GM12878 (cell line): ENCODE results near the gene ZNF418. TPM values are rescaled to one million over a fixed set of nuclear protein-coding genes. Genes with fewer than 3 reads are reported as not detected.

Source experiments
- CHD2 ChIP-seq: IDR thresholded peaks from 2 replicates; pipeline ENCODE4 v1.6.1; 2011; ENCODE audit warnings: low read depth, low read length, improper control_type of control experiment, borderline replicate concordance
- CREB1 ChIP-seq: IDR thresholded peaks from 2 replicates; pipeline ENCODE4 v1.6.1; 2012; ENCODE audit warnings: low read depth, mild to moderate bottlenecking, inconsistent platforms
- CREM ChIP-seq: IDR thresholded peaks from 2 replicates; pipeline ENCODE4 v1.6.1; 2014; ENCODE audit warnings: antibody characterized with exemption, low read depth
- MEF2B ChIP-seq: fragments of 450-650 bp; IDR thresholded peaks from 2 replicates; pipeline ENCODE4 v1.6.1; 2018; ENCODE audit warnings: mild to moderate bottlenecking, moderate library complexity; ENCODE audit not compliant: partially characterized antibody, poor library complexity, severe bottlenecking
- MYB ChIP-seq: fragments of 150-350 bp; IDR thresholded peaks from 2 replicates; pipeline ENCODE4 v1.6.1; 2014; ENCODE audit warnings: mild to moderate bottlenecking, low read depth, low read length, borderline replicate concordance
- NR2F1 ChIP-seq: fragments of 450-650 bp; conservative IDR thresholded peaks from 2 replicates; pipeline ENCODE4 v1.6.1; 2017; ENCODE audit warnings: mild to moderate bottlenecking
- POLR2AphosphoS5 ChIP-seq: IDR thresholded peaks from 2 replicates; pipeline ENCODE4 v1.6.1; 2011; ENCODE audit warnings: mild to moderate bottlenecking, low read length, inconsistent platforms
- RCOR1 ChIP-seq: conservative IDR thresholded peaks from 2 replicates; pipeline ENCODE4 v1.6.1; 2012; ENCODE audit warnings: low read depth, low read length, improper control_type of control experiment
- SPI1 ChIP-seq: IDR thresholded peaks from 2 replicates; pipeline ENCODE4 v1.6.1; 2011; ENCODE audit warnings: low read depth, mild to moderate bottlenecking, low read length, moderate library complexity, borderline replicate concordance; ENCODE audit not compliant: insufficient read depth
- STAT1 ChIP-seq: fragments of 450-650 bp; conservative IDR thresholded peaks from 2 replicates; pipeline ENCODE4 v1.6.1; 2014; ENCODE audit warnings: antibody characterized with exemption, mild to moderate bottlenecking
- TAF1 ChIP-seq: IDR thresholded peaks from 2 replicates; pipeline ENCODE4 v1.6.1; 2011; ENCODE audit warnings: mild to moderate bottlenecking, low read depth, low read length, borderline replicate concordance
- TBL1XR1 ChIP-seq: IDR thresholded peaks from 2 replicates; pipeline ENCODE4 v1.6.1; 2012; ENCODE audit warnings: low read depth, low read length, improper control_type of control experiment
- ZNF622 ChIP-seq: fragments of 450-650 bp; IDR thresholded peaks from 2 replicates; pipeline ENCODE4 v1.6.1; 2017; ENCODE audit warnings: mild to moderate bottlenecking, inconsistent platforms
- polyA plus RNA-seq, 11 experiments: library from polyadenylated mRNA; depleted of rRNA in 4 of 11; unstranded in 6 of 11; stranded (reverse) in 5 of 11; fragments of >200 nt; fragmentation: Nextera tagmentation in 4 of 11; fragmentation: Illumina TruSeq in 1 of 11; extraction: Ambion mirVana in 4 of 11; extraction: Trizol in 1 of 11; gene quantifications; 1 replicate in 1 of 11; 2 replicates in 10 of 11; pipeline versions ENCODE4 v1.2.1 to v1.2.3, GENCODE V29; 2011 to 2016; ENCODE audit warnings: inconsistent platforms in 2 of 11, missing spikeins in 2 of 11, low read depth in 1 of 11
- total RNA-seq, 4 experiments: library from RNA; depleted of rRNA in 3 of 4; stranded (reverse); fragments of >200 nt in 3 of 4; fragmentation: Illumina TruSeq in 1 of 4; extraction: Trizol in 1 of 4; gene quantifications; 2 replicates each; pipeline versions ENCODE4 v1.2.1 to v1.2.3, GENCODE V29; 2013 to 2021
- TF ChIP-seq, protein P1 (sequence below): fragments of 450-650 bp; formaldehyde crosslinking; IDR thresholded peaks from 2 replicates; pipeline ENCODE4 v1.5.0; 2022; ENCODE audit warnings: mild to moderate bottlenecking, missing genetic modification characterization
- TF ChIP-seq, protein P2 (sequence below): fragments of 450-650 bp; IDR thresholded peaks from 2 replicates; pipeline ENCODE4 v1.6.1; 2016; ENCODE audit warnings: mild to moderate bottlenecking
- TF ChIP-seq, protein P3 (sequence below): fragments of 450-650 bp; IDR thresholded peaks from 2 replicates; pipeline ENCODE4 v1.6.1; 2017; ENCODE audit warnings: low read depth, mild to moderate bottlenecking, moderate library complexity
- TF ChIP-seq, protein P4 (sequence below): IDR thresholded peaks from 2 replicates; pipeline ENCODE4 v1.6.1; 2012; ENCODE audit warnings: low read length, inconsistent platforms
- TF ChIP-seq, protein P5 (sequence below): fragments of 450-650 bp; conservative IDR thresholded peaks from 2 replicates; pipeline ENCODE4 v1.6.1; 2017; ENCODE audit warnings: mild to moderate bottlenecking, moderate library complexity
- TF ChIP-seq, protein P6 (sequence below): IDR thresholded peaks from 2 replicates; pipeline ENCODE4 v1.6.1; 2012; ENCODE audit warnings: low read depth, low read length, improper control_type of control experiment

Gene ZNF418
- total and polyA plus RNA-seq, 10 of the 15 experiments (the other 5 are each of a cell fraction or from before 2014, with no cell fraction given): 0.20 to 1.3 (median 0.59) TPM; not detected in 1

DNA sequence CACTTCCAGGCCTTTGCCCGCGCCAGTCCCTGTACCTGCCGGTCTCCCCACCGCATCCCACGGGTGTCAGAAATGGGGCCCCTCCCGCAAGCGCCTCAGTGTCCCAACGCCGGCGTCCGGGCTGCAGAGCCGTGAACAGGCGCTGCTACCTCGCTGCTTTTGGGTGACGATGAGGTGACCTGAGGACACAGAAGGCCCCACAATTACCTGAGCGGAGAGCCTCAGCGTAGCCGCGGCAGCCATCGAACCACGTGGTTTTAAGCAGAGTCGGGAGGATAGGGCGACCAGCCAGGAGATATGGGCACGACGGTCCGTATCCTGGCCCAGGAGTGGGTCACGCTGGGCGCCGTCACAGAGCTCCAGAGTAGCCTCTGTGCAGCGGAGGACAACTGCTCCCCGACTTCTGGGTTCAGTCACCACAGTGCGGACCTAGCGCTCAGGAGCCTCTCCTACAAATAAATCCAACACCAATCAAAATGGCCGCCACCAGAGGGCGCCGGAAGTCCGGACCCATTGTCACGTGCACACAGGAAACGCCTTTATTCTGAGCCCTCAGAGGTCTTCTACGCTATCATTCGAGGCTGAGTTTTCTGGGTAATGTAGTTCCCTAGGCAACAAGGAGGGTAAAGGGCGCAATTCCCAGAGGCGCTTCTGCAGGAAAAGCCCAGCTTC, 46.5 kb downstream of the ZNF418 start, which contains the start of gene ZNF814 (continued):
- TF ChIP-seq, protein P1, sequence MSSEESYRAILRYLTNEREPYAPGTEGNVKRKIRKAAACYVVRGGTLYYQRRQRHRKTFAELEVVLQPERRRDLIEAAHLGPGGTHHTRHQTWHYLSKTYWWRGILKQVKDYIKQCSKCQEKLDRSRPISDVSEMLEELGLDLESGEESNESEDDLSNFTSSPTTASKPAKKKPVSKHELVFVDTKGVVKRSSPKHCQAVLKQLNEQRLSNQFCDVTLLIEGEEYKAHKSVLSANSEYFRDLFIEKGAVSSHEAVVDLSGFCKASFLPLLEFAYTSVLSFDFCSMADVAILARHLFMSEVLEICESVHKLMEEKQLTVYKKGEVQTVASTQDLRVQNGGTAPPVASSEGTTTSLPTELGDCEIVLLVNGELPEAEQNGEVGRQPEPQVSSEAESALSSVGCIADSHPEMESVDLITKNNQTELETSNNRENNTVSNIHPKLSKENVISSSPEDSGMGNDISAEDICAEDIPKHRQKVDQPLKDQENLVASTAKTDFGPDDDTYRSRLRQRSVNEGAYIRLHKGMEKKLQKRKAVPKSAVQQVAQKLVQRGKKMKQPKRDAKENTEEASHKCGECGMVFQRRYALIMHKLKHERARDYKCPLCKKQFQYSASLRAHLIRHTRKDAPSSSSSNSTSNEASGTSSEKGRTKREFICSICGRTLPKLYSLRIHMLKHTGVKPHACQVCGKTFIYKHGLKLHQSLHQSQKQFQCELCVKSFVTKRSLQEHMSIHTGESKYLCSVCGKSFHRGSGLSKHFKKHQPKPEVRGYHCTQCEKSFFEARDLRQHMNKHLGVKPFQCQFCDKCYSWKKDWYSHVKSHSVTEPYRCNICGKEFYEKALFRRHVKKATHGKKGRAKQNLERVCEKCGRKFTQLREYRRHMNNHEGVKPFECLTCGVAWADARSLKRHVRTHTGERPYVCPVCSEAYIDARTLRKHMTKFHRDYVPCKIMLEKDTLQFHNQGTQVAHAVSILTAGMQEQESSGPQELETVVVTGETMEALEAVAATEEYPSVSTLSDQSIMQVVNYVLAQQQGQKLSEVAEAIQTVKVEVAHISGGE (CRISPR knock-in tag): peak; percentile 66
- TF ChIP-seq TAF1 (peak; percentile 77), MYB (no peak), RCOR1 (no peak), NR2F1 (peak; percentile 50; the same call in 1 of the 2 replicates), CREB1 (peak; percentile 85), POLR2AphosphoS5 (peak; percentile 92), TBL1XR1 (peak; percentile 33; the same call in 1 of the 2 replicates), SPI1 (no peak), CHD2 (peak; percentile 79), MEF2B (no peak), ZNF622 (no peak), CREM (peak; percentile 81), STAT1 (no peak)
- TF ChIP-seq, protein P2, sequence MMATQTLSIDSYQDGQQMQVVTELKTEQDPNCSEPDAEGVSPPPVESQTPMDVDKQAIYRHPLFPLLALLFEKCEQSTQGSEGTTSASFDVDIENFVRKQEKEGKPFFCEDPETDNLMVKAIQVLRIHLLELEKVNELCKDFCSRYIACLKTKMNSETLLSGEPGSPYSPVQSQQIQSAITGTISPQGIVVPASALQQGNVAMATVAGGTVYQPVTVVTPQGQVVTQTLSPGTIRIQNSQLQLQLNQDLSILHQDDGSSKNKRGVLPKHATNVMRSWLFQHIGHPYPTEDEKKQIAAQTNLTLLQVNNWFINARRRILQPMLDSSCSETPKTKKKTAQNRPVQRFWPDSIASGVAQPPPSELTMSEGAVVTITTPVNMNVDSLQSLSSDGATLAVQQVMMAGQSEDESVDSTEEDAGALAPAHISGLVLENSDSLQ: peak; percentile 96
- TF ChIP-seq, protein P3, sequence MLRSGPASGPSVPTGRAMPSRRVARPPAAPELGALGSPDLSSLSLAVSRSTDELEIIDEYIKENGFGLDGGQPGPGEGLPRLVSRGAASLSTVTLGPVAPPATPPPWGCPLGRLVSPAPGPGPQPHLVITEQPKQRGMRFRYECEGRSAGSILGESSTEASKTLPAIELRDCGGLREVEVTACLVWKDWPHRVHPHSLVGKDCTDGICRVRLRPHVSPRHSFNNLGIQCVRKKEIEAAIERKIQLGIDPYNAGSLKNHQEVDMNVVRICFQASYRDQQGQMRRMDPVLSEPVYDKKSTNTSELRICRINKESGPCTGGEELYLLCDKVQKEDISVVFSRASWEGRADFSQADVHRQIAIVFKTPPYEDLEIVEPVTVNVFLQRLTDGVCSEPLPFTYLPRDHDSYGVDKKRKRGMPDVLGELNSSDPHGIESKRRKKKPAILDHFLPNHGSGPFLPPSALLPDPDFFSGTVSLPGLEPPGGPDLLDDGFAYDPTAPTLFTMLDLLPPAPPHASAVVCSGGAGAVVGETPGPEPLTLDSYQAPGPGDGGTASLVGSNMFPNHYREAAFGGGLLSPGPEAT: peak; percentile 68
- TF ChIP-seq, protein P4, sequence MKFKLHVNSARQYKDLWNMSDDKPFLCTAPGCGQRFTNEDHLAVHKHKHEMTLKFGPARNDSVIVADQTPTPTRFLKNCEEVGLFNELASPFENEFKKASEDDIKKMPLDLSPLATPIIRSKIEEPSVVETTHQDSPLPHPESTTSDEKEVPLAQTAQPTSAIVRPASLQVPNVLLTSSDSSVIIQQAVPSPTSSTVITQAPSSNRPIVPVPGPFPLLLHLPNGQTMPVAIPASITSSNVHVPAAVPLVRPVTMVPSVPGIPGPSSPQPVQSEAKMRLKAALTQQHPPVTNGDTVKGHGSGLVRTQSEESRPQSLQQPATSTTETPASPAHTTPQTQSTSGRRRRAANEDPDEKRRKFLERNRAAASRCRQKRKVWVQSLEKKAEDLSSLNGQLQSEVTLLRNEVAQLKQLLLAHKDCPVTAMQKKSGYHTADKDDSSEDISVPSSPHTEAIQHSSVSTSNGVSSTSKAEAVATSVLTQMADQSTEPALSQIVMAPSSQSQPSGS: no peak
- TF ChIP-seq, protein P5, sequence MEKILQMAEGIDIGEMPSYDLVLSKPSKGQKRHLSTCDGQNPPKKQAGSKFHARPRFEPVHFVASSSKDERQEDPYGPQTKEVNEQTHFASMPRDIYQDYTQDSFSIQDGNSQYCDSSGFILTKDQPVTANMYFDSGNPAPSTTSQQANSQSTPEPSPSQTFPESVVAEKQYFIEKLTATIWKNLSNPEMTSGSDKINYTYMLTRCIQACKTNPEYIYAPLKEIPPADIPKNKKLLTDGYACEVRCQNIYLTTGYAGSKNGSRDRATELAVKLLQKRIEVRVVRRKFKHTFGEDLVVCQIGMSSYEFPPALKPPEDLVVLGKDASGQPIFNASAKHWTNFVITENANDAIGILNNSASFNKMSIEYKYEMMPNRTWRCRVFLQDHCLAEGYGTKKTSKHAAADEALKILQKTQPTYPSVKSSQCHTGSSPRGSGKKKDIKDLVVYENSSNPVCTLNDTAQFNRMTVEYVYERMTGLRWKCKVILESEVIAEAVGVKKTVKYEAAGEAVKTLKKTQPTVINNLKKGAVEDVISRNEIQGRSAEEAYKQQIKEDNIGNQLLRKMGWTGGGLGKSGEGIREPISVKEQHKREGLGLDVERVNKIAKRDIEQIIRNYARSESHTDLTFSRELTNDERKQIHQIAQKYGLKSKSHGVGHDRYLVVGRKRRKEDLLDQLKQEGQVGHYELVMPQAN: peak; percentile 91
- TF ChIP-seq, protein P6, sequence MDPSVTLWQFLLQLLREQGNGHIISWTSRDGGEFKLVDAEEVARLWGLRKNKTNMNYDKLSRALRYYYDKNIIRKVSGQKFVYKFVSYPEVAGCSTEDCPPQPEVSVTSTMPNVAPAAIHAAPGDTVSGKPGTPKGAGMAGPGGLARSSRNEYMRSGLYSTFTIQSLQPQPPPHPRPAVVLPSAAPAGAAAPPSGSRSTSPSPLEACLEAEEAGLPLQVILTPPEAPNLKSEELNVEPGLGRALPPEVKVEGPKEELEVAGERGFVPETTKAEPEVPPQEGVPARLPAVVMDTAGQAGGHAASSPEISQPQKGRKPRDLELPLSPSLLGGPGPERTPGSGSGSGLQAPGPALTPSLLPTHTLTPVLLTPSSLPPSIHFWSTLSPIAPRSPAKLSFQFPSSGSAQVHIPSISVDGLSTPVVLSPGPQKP: peak; percentile 63
